Body of pancreas (tissue), 4 donors: Measurements from ENCODE around the gene ADAMTSL1. TPM values are rescaled to one million over a fixed set of nuclear protein-coding genes. Genes with fewer than 3 reads are reported as not detected.

Experiments used
- ATAC-seq: fragments of 150-250 bp; one replicate; pipeline ENCODE4 v1.9.1; 2016
- DNase-seq, 4 donors: peaks; one replicate each; pipeline ENCODE4 v3.0.0-alpha.2; 2019
- H3K27ac ChIP-seq, 4 donors: fragments of 200-600 bp; sonication (generic); 1 replicate in 3 of 4; 2 replicates in 1 of 4; pipeline versions ENCODE4 v1.5.1 to v1.6.1; 2016 to 2019; ENCODE audit warnings: mild to moderate bottlenecking in 1 of 4, mixed read lengths in 1 of 4, moderate library complexity in 1 of 4
- H3K27me3 ChIP-seq, 2 donors: fragments of 200-600 bp; sonication (generic); one replicate each; pipeline ENCODE4 v1.6.0; 2016; ENCODE audit warnings: mild to moderate bottlenecking in 1 of 2
- H3K36me3 ChIP-seq, 2 donors: fragments of 200-600 bp; sonication (generic); replicated peaks in 1 of 2; 2 replicates each; pipeline ENCODE4 v1.5.1; 2016; ENCODE audit warnings: low read depth in 2 of 2; ENCODE audit not compliant: insufficient read depth in 1 of 2
- H3K4me1 ChIP-seq: fragments of 200-600 bp; sonication (generic); one replicate; pipeline ENCODE4 v1.6.0; 2016
- H3K4me3 ChIP-seq, 2 donors: fragments of 200-600 bp; sonication (generic); 1 replicate in 1 of 2; 2 replicates in 1 of 2; pipeline ENCODE4 v1.5.1; 2016 to 2019
- H3K9me3 ChIP-seq, 3 donors: fragments of 200-600 bp; sonication (generic); 1 replicate in 2 of 3; 2 replicates in 1 of 3; pipeline ENCODE4 v1.5.1; 2016
- POLR2A ChIP-seq, 3 donors: fragments of 450-650 bp; IDR thresholded peaks; one replicate each; pipeline ENCODE4 v1.6.1; 2016; ENCODE audit warnings: antibody characterized with exemption in 3 of 3, mild to moderate bottlenecking in 2 of 3
- WGBS, 2 donors: methylation state at CpG; one replicate each; pipeline ENCODE4 v1.1.5; 2017; 5-methylcytosine and 5-hydroxymethylcytosine counted together
- intact Hi-C: fragments of 100-400 bp; cut with DNase I; formaldehyde crosslinking; loops from one replicate; pipeline ENCODE4 v1.15.1; 2023
- total RNA-seq, 2 donors: library from RNA; depleted of rRNA; stranded (reverse); fragments of >200 nt; gene quantifications; one replicate each; pipeline ENCODE4 v1.1.0, GENCODE V29; 2016
- TF ChIP-seq, protein P1 (sequence below), 7 experiments: fragments of 450-650 bp in 4 of 7; fragments of 200-600 bp in 3 of 7; sonication (generic) in 3 of 7; IDR thresholded peaks; one replicate each; pipeline ENCODE4 v1.5.1; 2016 to 2019; ENCODE audit warnings: antibody characterized with exemption in 7 of 7

The ADAMTSL1 gene
- total RNA-seq, 2 donors from 2014 or later, result 0.52 to 0.99 TPM

DNA sequence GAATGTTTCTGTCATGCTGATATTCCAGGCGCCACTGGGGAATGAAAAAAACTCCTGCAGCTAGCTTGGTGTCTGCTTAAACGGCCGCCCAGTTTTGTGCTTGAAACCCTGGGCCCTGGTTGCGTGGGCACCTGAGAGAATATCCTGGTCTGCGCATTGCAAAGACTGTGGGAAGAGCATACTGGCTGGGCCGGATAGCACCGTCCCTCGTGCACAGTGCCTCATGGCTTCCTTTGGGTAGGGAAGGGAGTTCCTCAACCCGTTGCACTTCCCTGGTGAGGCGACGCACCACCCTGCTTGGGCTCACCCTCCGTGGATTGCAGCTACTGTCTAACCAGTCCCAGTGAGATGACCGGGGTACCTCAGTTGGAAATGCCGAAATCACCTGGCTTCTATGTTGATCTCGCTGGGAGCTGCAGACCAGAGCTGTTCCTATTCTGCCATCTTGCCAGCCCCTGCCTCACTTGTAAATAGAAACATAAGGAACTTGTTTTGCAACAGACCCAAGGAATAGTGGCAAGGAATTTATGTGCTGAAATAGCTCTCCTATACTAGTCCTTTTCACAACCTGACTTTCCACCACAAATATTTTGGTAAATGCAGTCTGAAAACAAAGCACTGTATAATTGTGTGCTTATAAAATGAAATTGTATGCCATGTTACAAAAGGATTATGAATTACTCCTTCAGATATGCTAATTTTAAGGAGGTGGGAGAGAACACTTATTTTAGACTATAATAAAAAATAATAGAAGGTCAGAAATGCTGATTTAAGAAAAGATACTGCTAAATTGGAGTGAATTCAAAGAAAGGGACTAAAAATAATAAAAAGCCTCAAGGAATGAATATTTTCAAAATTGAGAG lies 90.3 kb downstream of the ADAMTSL1 start:
- 76 to 79% methylated on average over 14 to 15 of the region's 15 CpGs for WGBS, 2 donors
- Histone ChIP-seq H3K4me1 (no peaks in the 10 kb centered on the region), H3K9me3 (no peaks in the 10 kb centered on the region), H3K27me3 (no peaks in the 10 kb centered on the region), H3K27ac (no peak overlapping the region), H3K4me3 (no peak overlapping the region), H3K36me3 (no peaks in the 10 kb centered on the region)
- DNase-seq (no peak), ATAC-seq (no peak)
- no peak for TF ChIP-seq POLR2A (IDR thresholded peaks at IDR 0.05)
- TF ChIP-seq, protein P1, sequence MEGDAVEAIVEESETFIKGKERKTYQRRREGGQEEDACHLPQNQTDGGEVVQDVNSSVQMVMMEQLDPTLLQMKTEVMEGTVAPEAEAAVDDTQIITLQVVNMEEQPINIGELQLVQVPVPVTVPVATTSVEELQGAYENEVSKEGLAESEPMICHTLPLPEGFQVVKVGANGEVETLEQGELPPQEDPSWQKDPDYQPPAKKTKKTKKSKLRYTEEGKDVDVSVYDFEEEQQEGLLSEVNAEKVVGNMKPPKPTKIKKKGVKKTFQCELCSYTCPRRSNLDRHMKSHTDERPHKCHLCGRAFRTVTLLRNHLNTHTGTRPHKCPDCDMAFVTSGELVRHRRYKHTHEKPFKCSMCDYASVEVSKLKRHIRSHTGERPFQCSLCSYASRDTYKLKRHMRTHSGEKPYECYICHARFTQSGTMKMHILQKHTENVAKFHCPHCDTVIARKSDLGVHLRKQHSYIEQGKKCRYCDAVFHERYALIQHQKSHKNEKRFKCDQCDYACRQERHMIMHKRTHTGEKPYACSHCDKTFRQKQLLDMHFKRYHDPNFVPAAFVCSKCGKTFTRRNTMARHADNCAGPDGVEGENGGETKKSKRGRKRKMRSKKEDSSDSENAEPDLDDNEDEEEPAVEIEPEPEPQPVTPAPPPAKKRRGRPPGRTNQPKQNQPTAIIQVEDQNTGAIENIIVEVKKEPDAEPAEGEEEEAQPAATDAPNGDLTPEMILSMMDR (IDR thresholded peaks at IDR 0.05), result no peak
- intact Hi-C loops, result no loop called here

DNA sequence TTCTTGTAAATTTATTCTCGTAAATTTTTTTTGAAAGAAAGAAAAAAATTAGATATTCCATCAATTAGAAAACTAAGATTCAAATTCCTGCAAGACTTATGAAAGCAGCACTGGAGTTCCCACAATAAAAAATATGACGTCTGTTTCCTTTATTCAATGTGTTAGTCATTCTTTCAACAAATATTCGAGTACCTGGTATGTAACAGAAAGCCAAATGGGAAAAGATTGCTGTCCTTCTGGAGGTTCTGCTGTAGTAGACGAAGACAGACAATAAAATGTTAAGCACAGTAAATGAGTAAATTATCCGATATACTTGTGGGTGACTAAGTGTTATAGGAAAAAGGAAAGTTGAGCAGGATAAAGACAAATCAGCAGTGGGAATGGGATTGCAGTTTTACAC lies 92.2 kb downstream of the ADAMTSL1 start:
- no peaks in the 10 kb centered on the region for H3K27me3 ChIP-seq
- 53 to 60% methylated on average over 5 of the region's 5 CpGs for WGBS, 2 donors
- TF ChIP-seq POLR2A (IDR thresholded peaks at IDR 0.05), result no peak
- TF ChIP-seq, protein P1 (IDR thresholded peaks at IDR 0.05), result no peak
- intact Hi-C loops, result no loop called here
- H3K36me3 ChIP-seq, result no peaks in the 10 kb centered on the region
- H3K4me3 ChIP-seq, result no peak overlapping the region
- no peaks in the 10 kb centered on the region for H3K9me3 ChIP-seq
- H3K27ac ChIP-seq, result no peak overlapping the region
- DNase-seq (no peak), ATAC-seq (no peak)
- no peaks in the 10 kb centered on the region for H3K4me1 ChIP-seq

DNA sequence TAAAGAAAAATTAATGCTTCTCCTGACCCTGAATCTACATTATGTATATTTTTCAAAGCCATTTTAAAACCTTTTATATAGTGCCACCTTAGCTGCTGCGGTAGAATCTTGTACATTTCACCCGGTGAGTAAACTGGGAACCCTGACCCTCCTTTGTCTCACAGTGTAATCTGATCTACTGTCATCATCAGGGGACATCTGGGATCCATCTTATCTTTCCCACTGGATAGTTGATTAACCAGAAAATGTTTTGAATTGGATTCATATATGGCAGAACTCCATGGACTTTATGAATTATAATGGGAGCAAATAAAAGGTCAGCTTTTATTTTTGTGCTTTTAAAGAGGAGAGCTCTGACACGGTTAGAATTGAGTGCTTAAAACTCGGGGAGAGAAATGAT lies 95.0 kb downstream of the ADAMTSL1 start:
- no peaks in the 10 kb centered on the region for H3K9me3 ChIP-seq
- H3K27me3 ChIP-seq, result no peaks in the 10 kb centered on the region
- DNase-seq, result no peak
- no peaks in the 10 kb centered on the region for H3K36me3 ChIP-seq
- intact Hi-C loops, result no loop called here
- ATAC-seq, result no peak
- H3K27ac ChIP-seq, result no peak overlapping the region
- WGBS, 2 donors, result 28 to 33% methylated on average over 4 of the region's 4 CpGs
- H3K4me1 ChIP-seq, result no peaks in the 10 kb centered on the region
- TF ChIP-seq POLR2A (IDR thresholded peaks at IDR 0.05), result no peak
- TF ChIP-seq, protein P1 (IDR thresholded peaks at IDR 0.05), result no peak
- H3K4me3 ChIP-seq, result no peak overlapping the region

GRCh38 chr9:18569941-18570630 lies 96.1 kb downstream of the ADAMTSL1 start:
- no peak for DNase-seq
- no peak overlapping the region for H3K27ac ChIP-seq
- no peak overlapping the region for H3K4me3 ChIP-seq
- no peaks in the 10 kb centered on the region for H3K36me3 ChIP-seq
- intact Hi-C loops, result no loop called here
- ATAC-seq, result no peak
- TF ChIP-seq, protein P1 (IDR thresholded peaks at IDR 0.05), result no peak
- no peak for TF ChIP-seq POLR2A (IDR thresholded peaks at IDR 0.05)
- no peaks in the 10 kb centered on the region for H3K27me3 ChIP-seq
- no peaks in the 10 kb centered on the region for H3K9me3 ChIP-seq
- no peaks in the 10 kb centered on the region for H3K4me1 ChIP-seq
- WGBS, 2 donors, result 50 to 66% methylated on average over 3 of the region's 3 CpGs
